SU-DHL-6 (cell line): ENCODE data around the gene FBXO46.

Experiments
- H2AFZ ChIP-seq: fragments of 200-600 bp; sonication (generic); 2 replicates; pipeline ENCODE4 v1.6.1; 2014; ENCODE audit warnings: low read depth, mild to moderate bottlenecking, moderate library complexity, mixed read lengths, antibody characterized with exemption, low read length; ENCODE audit not compliant: severe bottlenecking
- H3F3A ChIP-seq: fragments of 200-600 bp; shearing (Covaris generic); 2 replicates; pipeline ENCODE4 v1.6.0; 2016; ENCODE audit warnings: antibody characterized with exemption, mild to moderate bottlenecking; ENCODE audit not compliant: insufficient read depth
- H3K27ac ChIP-seq: fragments of 200-600 bp; sonication (generic); 2 replicates; pipeline ENCODE4 v1.5.1; 2016; ENCODE audit warnings: low read depth, mild to moderate bottlenecking, low read length, moderate library complexity, mixed read lengths
- H3K27me3 ChIP-seq: fragments of 200-600 bp; sonication (generic), shearing (Covaris generic); 2 replicates; pipeline ENCODE4 v1.6.0; 2014; ENCODE audit warnings: mild to moderate bottlenecking, low read length
- H3K36me3 ChIP-seq: fragments of 200-600 bp; sonication (generic); 2 replicates; pipeline ENCODE4 v1.6.1; 2014; ENCODE audit warnings: mild to moderate bottlenecking, low read length, mixed read lengths
- H3K4me2 ChIP-seq: fragments of 300-600, 200-600 bp; shearing (Covaris generic), sonication (generic); 2 replicates; pipeline ENCODE4 v1.6.0; 2014; ENCODE audit warnings: low read length, low read depth, mild to moderate bottlenecking; ENCODE audit not compliant: poor library complexity, severe bottlenecking
- H3K4me3 ChIP-seq: fragments of 200-600 bp; sonication (generic); 2 replicates; pipeline ENCODE4 v1.5.1; 2014; ENCODE audit warnings: antibody characterized with exemption, low read length, mild to moderate bottlenecking, mixed read lengths; ENCODE audit not compliant: insufficient read depth, poor library complexity, severe bottlenecking
- H3K79me2 ChIP-seq: fragments of 200-600 bp; sonication (generic); 2 replicates; pipeline ENCODE4 v1.6.1; 2014; ENCODE audit warnings: mild to moderate bottlenecking, low read length, moderate library complexity; ENCODE audit not compliant: insufficient read depth
- H3K9ac ChIP-seq: fragments of 200-600 bp; sonication (generic); 2 replicates; pipeline ENCODE4 v1.7.0; 2014; ENCODE audit warnings: mild to moderate bottlenecking, low read length
- H3K9me2 ChIP-seq: fragments of 200-600 bp; sonication (generic); replicated peaks from 2 replicates; pipeline ENCODE4 v1.6.1; 2014; ENCODE audit warnings: low read length; ENCODE audit not compliant: insufficient read depth
- H3K9me3 ChIP-seq: fragments of 200-600 bp; sonication (generic); 2 replicates; pipeline ENCODE4 v1.6.1; 2014; ENCODE audit warnings: low read length, mixed read lengths; ENCODE audit not compliant: insufficient read depth
- H4K20me1 ChIP-seq: fragments of 200-600 bp; sonication (generic); 2 replicates; pipeline ENCODE4 v1.6.1; 2014; ENCODE audit warnings: low read depth, mild to moderate bottlenecking, antibody characterized with exemption, low read length, moderate library complexity, mixed read lengths
- CTCF ChIP-seq: fragments of 200-600 bp; sonication (generic); IDR thresholded peaks from one replicate; pipeline ENCODE4 v1.5.1; 2017; ENCODE audit warnings: antibody characterized with exemption, mild to moderate bottlenecking, low read length, moderate library complexity; ENCODE audit not compliant: insufficient read depth, poor library complexity, severe bottlenecking
- EZH2phosphoT487 ChIP-seq: fragments of 200-600 bp; sonication (generic), shearing (Covaris generic); conservative IDR thresholded peaks from 2 replicates; pipeline ENCODE4 v1.6.1; 2018; ENCODE audit warnings: mild to moderate bottlenecking, antibody characterized with exemption, low read length, moderate library complexity, mixed read lengths

Gene FBXO46

GRCh38 chr19:45773384-45773783 is 42.7 kb upstream of the FBXO46 start:
- Histone ChIP-seq H3K27ac (no peak overlapping the region), H3K36me3 (no peaks in the 10 kb centered on the region), H3K4me3 (no peak overlapping the region), H3K9me3 (no peaks in the 10 kb centered on the region), H3F3A (peaks cover 4% of the 10 kb centered on the region; the same call in 1 of the 2 replicates), H2AFZ (no peak overlapping the region), H3K9ac (no peak overlapping the region), H3K79me2 (no peaks in the 10 kb centered on the region), H3K4me2 (no peak overlapping the region), H4K20me1 (no peaks in the 10 kb centered on the region), H3K9me2 (no peaks in the 10 kb centered on the region), H3K27me3 (no peaks in the 10 kb centered on the region)
- TF ChIP-seq EZH2phosphoT487 (no peak), CTCF (no peak)

GRCh38 chr19:45772912-45773311 is 42.2 kb upstream of the FBXO46 start:
- Histone ChIP-seq H3F3A (peaks cover 4% of the 10 kb centered on the region; the same call in 1 of the 2 replicates), H3K4me3 (no peak overlapping the region), H2AFZ (no peak overlapping the region), H3K79me2 (no peaks in the 10 kb centered on the region), H3K9me3 (no peaks in the 10 kb centered on the region), H4K20me1 (no peaks in the 10 kb centered on the region), H3K9me2 (no peaks in the 10 kb centered on the region), H3K27me3 (no peaks in the 10 kb centered on the region), H3K4me2 (no peak overlapping the region), H3K9ac (no peak overlapping the region), H3K36me3 (no peaks in the 10 kb centered on the region), H3K27ac (no peak overlapping the region)
- TF ChIP-seq EZH2phosphoT487 (no peak), CTCF (no peak)

GRCh38 chr19:45772130-45772840 is 41.6 kb upstream of the FBXO46 start:
- no peaks in the 10 kb centered on the region for H3K27me3 ChIP-seq
- H3K9me2 ChIP-seq: no peaks in the 10 kb centered on the region
- no peaks in the 10 kb centered on the region for H3K79me2 ChIP-seq
- H3K4me2 ChIP-seq: no peak overlapping the region
- TF ChIP-seq EZH2phosphoT487: no peak
- TF ChIP-seq CTCF: no peak
- peaks cover 4% of the 10 kb centered on the region; the same call in 1 of the 2 replicates for H3F3A ChIP-seq
- H3K9ac ChIP-seq: no peak overlapping the region
- H3K36me3 ChIP-seq: no peaks in the 10 kb centered on the region
- H3K4me3 ChIP-seq: no peak overlapping the region
- H3K9me3 ChIP-seq: no peaks in the 10 kb centered on the region
- no peak overlapping the region for H3K27ac ChIP-seq
- no peaks in the 10 kb centered on the region for H4K20me1 ChIP-seq
- H2AFZ ChIP-seq: no peak overlapping the region
